Esophagus (tissue), 2 donors: Measurements from ENCODE around the gene PLEKHA6. TPM values are rescaled to one million over a fixed set of nuclear protein-coding genes. Genes with fewer than 3 reads are reported as not detected.

Experiments used
- H3K27ac ChIP-seq, 2 donors: one replicate each; pipeline ENCODE4 v1.5.1; 2013; ENCODE audit warnings: low read depth in 2 of 2, mild to moderate bottlenecking in 2 of 2, inconsistent platforms in 1 of 2, low read length in 1 of 2, moderate library complexity in 1 of 2
- H3K27me3 ChIP-seq, 2 donors: one replicate each; pipeline ENCODE4 v1.6.1; 2013; ENCODE audit warnings: low read length in 2 of 2, control low read depth in 1 of 2, mild to moderate bottlenecking in 1 of 2; ENCODE audit not compliant: insufficient read depth in 2 of 2, control insufficient read depth in 1 of 2
- H3K36me3 ChIP-seq, 2 donors: one replicate each; pipeline ENCODE4 v1.6.1; 2013; ENCODE audit warnings: low read length in 1 of 2; ENCODE audit not compliant: control insufficient read depth in 2 of 2, insufficient read depth in 2 of 2
- H3K4me1 ChIP-seq, 2 donors: one replicate each; pipeline ENCODE4 v1.6.1; 2013; ENCODE audit warnings: low read length in 1 of 2; ENCODE audit not compliant: control insufficient read depth in 2 of 2, insufficient read depth in 2 of 2
- H3K4me3 ChIP-seq, 2 donors: one replicate each; pipeline ENCODE4 v1.5.1; 2013; ENCODE audit warnings: low read length in 2 of 2, mild to moderate bottlenecking in 2 of 2, low read depth in 1 of 2, moderate library complexity in 1 of 2
- H3K9me3 ChIP-seq, 2 donors: one replicate each; pipeline ENCODE4 v1.6.1; 2013; ENCODE audit warnings: mild to moderate bottlenecking in 2 of 2, low read depth in 1 of 2, low read length in 1 of 2, moderate library complexity in 1 of 2; ENCODE audit not compliant: control insufficient read depth in 2 of 2, insufficient read depth in 1 of 2
- WGBS, 2 donors: extraction: QIAGEN DNeasy Blood & Tissue Kit; methylation state at CpG; one replicate each; pipeline ENCODE4 v1.1.7; 2013; 5-methylcytosine and 5-hydroxymethylcytosine counted together
- polyA plus RNA-seq, 2 donors: library from polyadenylated mRNA; stranded (reverse); fragments of 200-250 nt; gene quantifications; one replicate each; pipeline ENCODE4 v1.2.3, GENCODE V29; 2013
- donor health status: healthy with polysubstance abuse.
- donor health status: Bipolar disorder and iron deficiency.

Gene PLEKHA6
- polyA plus RNA-seq, 2 donors = 11.0 to 36.3 TPM

DNA sequence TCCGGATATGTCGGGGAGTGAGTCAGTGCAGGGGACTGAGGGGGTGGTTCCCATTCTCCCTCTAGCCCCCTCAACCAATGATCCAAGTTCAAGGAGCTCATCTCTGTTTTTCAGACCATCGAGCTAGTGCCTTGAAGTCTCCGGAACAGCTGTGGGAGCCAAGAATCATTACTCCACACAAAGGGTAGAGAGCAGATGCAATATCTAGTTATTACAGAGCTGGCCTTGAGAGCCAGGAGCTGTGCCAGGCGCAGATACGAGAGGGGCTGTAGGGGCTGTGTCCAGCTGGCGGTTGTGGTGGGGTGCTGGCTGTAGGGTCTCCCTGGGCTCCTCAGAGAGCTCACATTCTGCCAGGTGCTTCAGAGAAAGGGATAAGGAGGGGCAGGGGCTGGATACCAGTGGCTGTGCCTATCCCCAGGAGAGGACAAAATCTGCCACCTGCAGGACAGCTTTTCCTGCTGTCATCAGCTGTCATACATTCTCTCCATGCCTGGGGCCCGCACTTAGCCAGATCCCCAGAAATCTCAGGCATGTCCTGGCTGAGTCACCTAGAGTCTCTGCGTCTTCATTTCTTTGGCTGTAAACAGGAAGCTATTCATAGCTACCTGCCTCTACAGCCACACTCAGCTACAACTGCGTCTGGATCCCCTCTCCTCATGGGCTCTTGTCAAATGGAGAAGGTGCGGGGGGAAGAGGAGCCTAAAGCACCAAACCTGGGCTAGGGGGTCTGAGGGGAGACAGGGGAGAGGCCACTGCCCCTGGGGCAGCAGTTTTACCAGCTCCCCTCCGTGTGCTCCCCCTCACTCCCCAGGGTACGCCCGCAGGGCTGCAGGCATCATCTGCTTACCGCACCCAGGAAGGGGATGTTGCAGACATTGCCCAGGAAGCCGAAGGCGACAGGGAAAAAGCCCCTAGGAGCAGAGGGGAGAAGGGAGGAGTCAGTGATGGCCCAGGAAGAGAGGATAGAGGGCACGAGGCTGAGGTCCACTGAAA, 161.1 kb downstream of the PLEKHA6 start:
- Histone ChIP-seq H3K27ac (no peak overlapping the region), H3K9me3 (peaks cover 0 to 2% of the 10 kb centered on the region in 2 donors), H3K4me3 (no peak overlapping the region), H3K27me3 (no peaks in the 10 kb centered on the region), H3K4me1 (peaks cover 0 to 4% of the 10 kb centered on the region in 2 donors), H3K36me3 (no peaks in the 10 kb centered on the region)
- 58 to 63% methylated on average over 18 of the region's 18 CpGs for WGBS, 2 donors

- H3K36me3 ChIP-seq = no peaks in the 10 kb centered on the region
- H3K27ac ChIP-seq = no peak overlapping the region
- H3K4me3 ChIP-seq = no peak overlapping the region
- H3K27me3 ChIP-seq = no peaks in the 10 kb centered on the region
- 81 to 88% methylated on average over 5 of the region's 5 CpGs for WGBS, 2 donors
- H3K9me3 ChIP-seq = peaks cover 0 to 2% of the 10 kb centered on the region in 2 donors
- peaks cover 0 to 4% of the 10 kb centered on the region in 2 donors for H3K4me1 ChIP-seq
These were observed 162.7 kb downstream of the PLEKHA6 start for GRCh38 chr1:204197068-204197467.

DNA sequence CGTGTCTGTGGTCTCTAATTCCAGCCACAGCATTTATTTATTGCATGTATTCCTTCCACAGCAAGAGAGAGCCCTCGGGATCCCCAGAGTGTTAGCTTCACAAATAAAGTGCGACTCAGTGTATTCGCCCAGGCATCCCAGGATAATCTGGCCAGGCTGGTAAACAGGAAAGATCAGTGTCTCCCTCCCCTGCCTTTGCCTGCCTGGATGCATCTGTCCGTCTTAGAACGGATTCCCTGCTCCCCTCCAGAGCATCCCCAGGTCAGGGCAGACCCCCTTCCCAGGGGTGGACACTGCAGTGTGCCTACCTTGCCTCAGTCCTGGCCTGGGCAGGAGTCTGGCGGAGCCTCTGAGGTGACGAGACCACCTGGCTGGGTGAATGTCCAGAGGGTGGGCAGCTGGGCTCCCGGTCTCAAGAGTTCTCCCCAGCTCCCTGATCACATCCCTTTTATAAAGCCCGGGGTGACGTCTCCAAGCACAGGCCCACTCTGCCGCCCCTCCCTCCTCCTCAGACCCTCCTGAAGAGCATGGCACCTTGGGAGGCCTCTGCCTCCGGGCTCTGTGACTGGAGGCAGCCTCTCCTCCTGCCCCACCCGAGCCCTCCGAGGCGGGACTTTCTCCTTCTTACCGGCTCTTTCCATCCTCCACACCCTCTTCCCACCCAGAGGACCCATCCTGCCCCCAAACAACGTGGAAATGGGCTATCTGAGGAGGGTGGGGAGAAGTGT, 163.5 kb downstream of the PLEKHA6 start, which contains the start of gene KISS1:
KISS1 (minus strand) TSS at position 424 of the 728 bp plus-strand sequence. CDS start 3,615 bp downstream, outside the sequence.
- H3K27ac ChIP-seq = no peak within 1 kb of the TSS
- H3K9me3 ChIP-seq = no peaks in the 10 kb centered on the region
- no peaks in the 10 kb centered on the region for H3K36me3 ChIP-seq
- H3K27me3 ChIP-seq = no peaks in the 10 kb centered on the region
- H3K4me1 ChIP-seq = peaks cover 0 to 7% of the 10 kb centered on the region in 2 donors
- WGBS, 2 donors = 53 to 59% methylated on average over 18 of the region's 18 CpGs
- H3K4me3 ChIP-seq = no peak within 1 kb of the TSS

- no peak overlapping the region for H3K27ac ChIP-seq
- WGBS, 2 donors = 68 to 77% methylated on average over 7 of the region's 7 CpGs
- H3K27me3 ChIP-seq = no peaks in the 10 kb centered on the region
These were observed 165.0 kb downstream of the PLEKHA6 start for GRCh38 chr1:204194771-204195170.

GRCh38 chr1:204194080-204194479, 165.6 kb downstream of the PLEKHA6 start:
- H3K4me1 ChIP-seq = peaks cover 0 to 6% of the 10 kb centered on the region in 2 donors

More at GRCh38 chr1:204194771-204195170, 165.0 kb downstream of the PLEKHA6 start:
- Histone ChIP-seq H3K36me3 (no peaks in the 10 kb centered on the region), H3K4me1 (peaks cover 0 to 7% of the 10 kb centered on the region in 2 donors), H3K4me3 (no peak overlapping the region), H3K9me3 (no peaks in the 10 kb centered on the region)

DNA sequence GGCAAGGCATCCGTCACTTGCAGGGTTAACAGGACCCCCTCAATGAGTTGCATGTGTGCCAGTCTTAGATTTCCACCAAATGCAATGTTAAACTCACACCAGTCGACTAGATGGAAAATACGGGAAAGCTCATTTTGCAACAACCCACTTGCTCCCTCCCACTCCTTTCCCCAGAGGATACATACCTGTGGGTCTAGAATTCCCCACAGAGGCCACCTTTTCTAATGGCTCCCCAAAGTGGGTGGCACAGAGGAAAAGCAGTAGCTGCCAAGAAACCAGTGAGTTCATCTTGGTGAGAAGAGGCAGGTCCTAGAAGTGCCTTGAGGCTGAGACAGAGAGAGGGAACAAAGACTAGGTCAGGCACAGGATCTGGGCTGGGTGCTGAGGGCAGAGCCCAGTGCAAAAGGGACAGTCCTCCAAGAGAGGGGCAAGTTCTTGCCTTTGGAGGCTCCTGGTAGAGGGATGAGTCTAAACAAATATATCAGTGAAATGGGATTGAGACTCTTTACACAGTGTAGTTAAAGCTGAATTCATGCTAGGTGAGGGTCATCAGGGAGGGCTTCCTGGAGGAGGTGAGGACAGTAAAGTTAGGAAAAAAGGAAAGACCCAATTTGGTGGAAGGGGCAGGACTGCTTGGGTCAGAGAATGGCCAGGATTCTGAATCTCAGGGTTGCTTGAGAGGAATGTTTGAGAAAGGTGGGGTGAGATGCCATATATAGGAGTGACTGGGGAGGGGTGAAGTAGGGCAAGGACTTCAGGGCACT, 167.0 kb downstream of the PLEKHA6 start:
- Histone ChIP-seq H3K9me3 (no peaks in the 10 kb centered on the region), H3K27me3 (peaks cover 0 to 3% of the 10 kb centered on the region in 2 donors), H3K27ac (no peak overlapping the region), H3K36me3 (no peaks in the 10 kb centered on the region), H3K4me3 (no peak overlapping the region), H3K4me1 (peaks cover 0 to 3% of the 10 kb centered on the region in 2 donors)
- 63 to 67% methylated on average over 3 of the region's 3 CpGs for WGBS, 2 donors

More at GRCh38 chr1:204194080-204194479, 165.6 kb downstream of the PLEKHA6 start:
- no peak overlapping the region for H3K4me3 ChIP-seq
- WGBS, 2 donors = 47 to 49% methylated on average over 2 of the region's 2 CpGs
- H3K36me3 ChIP-seq = no peaks in the 10 kb centered on the region
- peaks cover 0 to 3% of the 10 kb centered on the region in 2 donors for H3K27me3 ChIP-seq
- no peaks in the 10 kb centered on the region for H3K9me3 ChIP-seq
- no peak overlapping the region for H3K27ac ChIP-seq

- H3K4me1 ChIP-seq = peaks cover 0 to 3% of the 10 kb centered on the region in 2 donors
- 89 to 93% methylated on average over 2 of the region's 2 CpGs for WGBS, 2 donors
- no peak overlapping the region for H3K4me3 ChIP-seq
- H3K9me3 ChIP-seq = no peaks in the 10 kb centered on the region
- H3K27ac ChIP-seq = no peak overlapping the region
- H3K27me3 ChIP-seq = peaks cover 0 to 3% of the 10 kb centered on the region in 2 donors
- H3K36me3 ChIP-seq = no peaks in the 10 kb centered on the region
These were observed 167.7 kb downstream of the PLEKHA6 start for GRCh38 chr1:204192046-204192445.

GRCh38 chr1:204191456-204191855, 168.3 kb downstream of the PLEKHA6 start:
- Histone ChIP-seq H3K9me3 (no peaks in the 10 kb centered on the region), H3K27me3 (peaks cover 0 to 3% of the 10 kb centered on the region in 2 donors), H3K4me3 (no peak overlapping the region), H3K36me3 (no peaks in the 10 kb centered on the region), H3K27ac (no peak overlapping the region), H3K4me1 (peaks cover 0 to 3% of the 10 kb centered on the region in 2 donors)
- 58 to 66% methylated on average over 7 of the region's 7 CpGs for WGBS, 2 donors
